WTC11 (cell line): Measurements from ENCODE around the gene ADD1. TPM values are rescaled to one million over a fixed set of nuclear protein-coding genes. Genes with fewer than 3 reads are reported as not detected.

Experiments
- ATAC-seq: fragments of 200-7000 bp; cut with Tn5 transposase; 2 replicates; pipeline ENCODE4 v1.10.0; 2021; ENCODE audit warnings: mild to moderate bottlenecking, moderate library complexity
- CTCF ChIA-PET: fragments of 300-600 bp; sonication (Branson Sonifier 250); formaldehyde crosslinking; loops from one replicate; lab custom pipeline; 2021; ENCODE audit warnings: antibody characterized with exemption; lab: Charles Lee
- POLR2A ChIA-PET: fragments of 350-600 bp; sonication (Branson Sonifier 250); formaldehyde crosslinking; loops from one replicate; lab custom pipeline; 2021; ENCODE audit warnings: antibody characterized with exemption; lab: Charles Lee
- DNase-seq: peaks from one replicate; pipeline ENCODE4 v3.0.0; 2021; ENCODE audit warnings: low spot score
- H3K27ac Mint-ChIP-seq: 2 replicates; pipeline ENCODE4 v1.8.0; 2021; ENCODE audit warnings: mixed read lengths
- H3K27me3 Mint-ChIP-seq: 2 replicates; pipeline ENCODE4 v1.8.0; 2021; ENCODE audit warnings: low read depth, mild to moderate bottlenecking, moderate library complexity, mixed read lengths
- H3K36me3 Mint-ChIP-seq: 2 replicates; pipeline ENCODE4 v1.8.0; 2021; ENCODE audit warnings: mixed read lengths
- H3K4me1 Mint-ChIP-seq: 2 replicates; pipeline ENCODE4 v1.8.0; 2022; ENCODE audit warnings: mixed read lengths
- H3K4me3 Mint-ChIP-seq: 2 replicates; pipeline ENCODE4 v1.8.0; 2021; ENCODE audit warnings: mild to moderate bottlenecking, moderate library complexity, mixed read lengths
- H3K9me3 Mint-ChIP-seq: 2 replicates; pipeline ENCODE4 v1.8.0; 2021; ENCODE audit warnings: mixed read lengths
- CBFB ChIP-seq: sonication (generic); formaldehyde crosslinking; IDR thresholded peaks from 2 replicates; pipeline ENCODE4 v1.8.1; 2022; ENCODE audit warnings: mild to moderate bottlenecking, low read depth, missing genetic modification reagents
- FOXP1 ChIP-seq: sonication (generic); formaldehyde crosslinking; IDR thresholded peaks from 2 replicates; pipeline ENCODE4 v1.8.0; 2022; ENCODE audit warnings: missing genetic modification reagents, mild to moderate bottlenecking, moderate library complexity, borderline replicate concordance
- PREB ChIP-seq: sonication (generic); formaldehyde crosslinking; IDR thresholded peaks from 2 replicates; pipeline ENCODE4 v1.8.1; 2022; ENCODE audit warnings: mild to moderate bottlenecking, missing genetic modification reagents, moderate library complexity, borderline replicate concordance
- SMAD3 ChIP-seq: sonication (generic); formaldehyde crosslinking; IDR thresholded peaks from 2 replicates; pipeline ENCODE4 v1.8.0; 2022; ENCODE audit warnings: missing genetic modification reagents, mild to moderate bottlenecking, borderline replicate concordance
- TEAD1 ChIP-seq: sonication (generic); formaldehyde crosslinking; IDR thresholded peaks from 2 replicates; pipeline ENCODE4 v1.8.0; 2022; ENCODE audit warnings: mild to moderate bottlenecking, missing genetic modification reagents
- TP53 ChIP-seq: sonication (generic); formaldehyde crosslinking; IDR thresholded peaks from 2 replicates; pipeline ENCODE4 v1.8.1; 2023; ENCODE audit warnings: mild to moderate bottlenecking, missing genetic modification reagents
- ZNF138 ChIP-seq: sonication (generic); formaldehyde crosslinking; conservative IDR thresholded peaks from 2 replicates; pipeline ENCODE4 v1.8.1; 2022; ENCODE audit warnings: mild to moderate bottlenecking, moderate library complexity, missing genetic modification reagents
- ZNF219 ChIP-seq: sonication (generic); formaldehyde crosslinking; IDR thresholded peaks from 2 replicates; pipeline ENCODE4 v1.8.0; 2023; ENCODE audit warnings: missing genetic modification reagents, mild to moderate bottlenecking, borderline replicate concordance
- ZNF263 ChIP-seq: sonication (generic); formaldehyde crosslinking; IDR thresholded peaks from 2 replicates; pipeline ENCODE4 v1.8.1; 2022; ENCODE audit warnings: low read depth, mild to moderate bottlenecking, moderate library complexity, missing genetic modification reagents
- ZNF416 ChIP-seq: fragments of 250-450 bp; sonication (Bioruptor Pico); IDR thresholded peaks from 2 replicates; pipeline ENCODE4 v1.9.0; 2021; ENCODE audit warnings: mild to moderate bottlenecking, inconsistent platforms
- ZNF423 ChIP-seq: fragments of 250-450 bp; sonication (Bioruptor Pico); IDR thresholded peaks from 2 replicates; pipeline ENCODE4 v2.1.2; 2022; ENCODE audit warnings: mild to moderate bottlenecking, moderate library complexity
- total RNA-seq: library from RNA; stranded (reverse); gene quantifications from 3 replicates; pipeline ENCODE4 v1.2.3, GENCODE V29; 2021
- TF ChIP-seq, protein P1 (sequence below): fragments of 250-450 bp; sonication (Bioruptor Pico); IDR thresholded peaks from 2 replicates; pipeline ENCODE4 v1.9.0; 2021; ENCODE audit warnings: mild to moderate bottlenecking
- TF ChIP-seq, protein P2 (sequence below): sonication (generic); formaldehyde crosslinking; IDR thresholded peaks from 2 replicates; pipeline ENCODE4 v1.8.1; 2023; ENCODE audit warnings: mild to moderate bottlenecking, missing genetic modification reagents
- TF ChIP-seq, protein P3 (sequence below): sonication (generic); formaldehyde crosslinking; IDR thresholded peaks from 2 replicates; pipeline ENCODE4 v1.8.1; 2023; ENCODE audit warnings: mild to moderate bottlenecking, missing genetic modification reagents, moderate library complexity
- TF ChIP-seq, protein P4 (sequence below): fragments of 250-450 bp; sonication (Bioruptor Pico); IDR thresholded peaks from 2 replicates; pipeline ENCODE4 v1.9.0; 2021; ENCODE audit warnings: mild to moderate bottlenecking
- TF ChIP-seq, protein P5 (sequence below): fragments of 250-450 bp; sonication (Bioruptor Pico); conservative IDR thresholded peaks from 2 replicates; pipeline ENCODE4 v1.9.0; 2021; ENCODE audit warnings: mild to moderate bottlenecking

Gene ADD1
- total RNA-seq, 1 experiment from 2014 or later: 178 TPM

GRCh38 chr4:2831611-2832308 is 11.9 kb upstream of the ADD1 start:
- POLR2A ChIA-PET: no interaction called here
- no peak for DNase-seq
- TF ChIP-seq TEAD1 (CRISPR knock-in tag) (no peak), TP53 (CRISPR knock-in tag) (no peak), ZNF263 (CRISPR knock-in tag) (no peak), CBFB (CRISPR knock-in tag) (no peak), ZNF219 (no peak), PREB (CRISPR knock-in tag) (no peak), ZNF423 (CRISPR knock-in tag) (no peak), ZNF416 (CRISPR knock-in tag) (no peak), FOXP1 (CRISPR knock-in tag) (no peak), SMAD3 (CRISPR knock-in tag) (no peak), ZNF138 (CRISPR knock-in tag) (no peak)
- TF ChIP-seq, protein P1, sequence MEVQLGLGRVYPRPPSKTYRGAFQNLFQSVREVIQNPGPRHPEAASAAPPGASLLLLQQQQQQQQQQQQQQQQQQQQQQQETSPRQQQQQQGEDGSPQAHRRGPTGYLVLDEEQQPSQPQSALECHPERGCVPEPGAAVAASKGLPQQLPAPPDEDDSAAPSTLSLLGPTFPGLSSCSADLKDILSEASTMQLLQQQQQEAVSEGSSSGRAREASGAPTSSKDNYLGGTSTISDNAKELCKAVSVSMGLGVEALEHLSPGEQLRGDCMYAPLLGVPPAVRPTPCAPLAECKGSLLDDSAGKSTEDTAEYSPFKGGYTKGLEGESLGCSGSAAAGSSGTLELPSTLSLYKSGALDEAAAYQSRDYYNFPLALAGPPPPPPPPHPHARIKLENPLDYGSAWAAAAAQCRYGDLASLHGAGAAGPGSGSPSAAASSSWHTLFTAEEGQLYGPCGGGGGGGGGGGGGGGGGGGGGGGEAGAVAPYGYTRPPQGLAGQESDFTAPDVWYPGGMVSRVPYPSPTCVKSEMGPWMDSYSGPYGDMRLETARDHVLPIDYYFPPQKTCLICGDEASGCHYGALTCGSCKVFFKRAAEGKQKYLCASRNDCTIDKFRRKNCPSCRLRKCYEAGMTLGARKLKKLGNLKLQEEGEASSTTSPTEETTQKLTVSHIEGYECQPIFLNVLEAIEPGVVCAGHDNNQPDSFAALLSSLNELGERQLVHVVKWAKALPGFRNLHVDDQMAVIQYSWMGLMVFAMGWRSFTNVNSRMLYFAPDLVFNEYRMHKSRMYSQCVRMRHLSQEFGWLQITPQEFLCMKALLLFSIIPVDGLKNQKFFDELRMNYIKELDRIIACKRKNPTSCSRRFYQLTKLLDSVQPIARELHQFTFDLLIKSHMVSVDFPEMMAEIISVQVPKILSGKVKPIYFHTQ (CRISPR knock-in tag): no peak
- TF ChIP-seq, protein P2, sequence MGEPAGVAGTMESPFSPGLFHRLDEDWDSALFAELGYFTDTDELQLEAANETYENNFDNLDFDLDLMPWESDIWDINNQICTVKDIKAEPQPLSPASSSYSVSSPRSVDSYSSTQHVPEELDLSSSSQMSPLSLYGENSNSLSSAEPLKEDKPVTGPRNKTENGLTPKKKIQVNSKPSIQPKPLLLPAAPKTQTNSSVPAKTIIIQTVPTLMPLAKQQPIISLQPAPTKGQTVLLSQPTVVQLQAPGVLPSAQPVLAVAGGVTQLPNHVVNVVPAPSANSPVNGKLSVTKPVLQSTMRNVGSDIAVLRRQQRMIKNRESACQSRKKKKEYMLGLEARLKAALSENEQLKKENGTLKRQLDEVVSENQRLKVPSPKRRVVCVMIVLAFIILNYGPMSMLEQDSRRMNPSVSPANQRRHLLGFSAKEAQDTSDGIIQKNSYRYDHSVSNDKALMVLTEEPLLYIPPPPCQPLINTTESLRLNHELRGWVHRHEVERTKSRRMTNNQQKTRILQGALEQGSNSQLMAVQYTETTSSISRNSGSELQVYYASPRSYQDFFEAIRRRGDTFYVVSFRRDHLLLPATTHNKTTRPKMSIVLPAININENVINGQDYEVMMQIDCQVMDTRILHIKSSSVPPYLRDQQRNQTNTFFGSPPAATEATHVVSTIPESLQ: no peak
- TF ChIP-seq, protein P3, sequence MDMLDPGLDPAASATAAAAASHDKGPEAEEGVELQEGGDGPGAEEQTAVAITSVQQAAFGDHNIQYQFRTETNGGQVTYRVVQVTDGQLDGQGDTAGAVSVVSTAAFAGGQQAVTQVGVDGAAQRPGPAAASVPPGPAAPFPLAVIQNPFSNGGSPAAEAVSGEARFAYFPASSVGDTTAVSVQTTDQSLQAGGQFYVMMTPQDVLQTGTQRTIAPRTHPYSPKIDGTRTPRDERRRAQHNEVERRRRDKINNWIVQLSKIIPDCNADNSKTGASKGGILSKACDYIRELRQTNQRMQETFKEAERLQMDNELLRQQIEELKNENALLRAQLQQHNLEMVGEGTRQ (CRISPR knock-in tag): no peak
- TF ChIP-seq, protein P4, sequence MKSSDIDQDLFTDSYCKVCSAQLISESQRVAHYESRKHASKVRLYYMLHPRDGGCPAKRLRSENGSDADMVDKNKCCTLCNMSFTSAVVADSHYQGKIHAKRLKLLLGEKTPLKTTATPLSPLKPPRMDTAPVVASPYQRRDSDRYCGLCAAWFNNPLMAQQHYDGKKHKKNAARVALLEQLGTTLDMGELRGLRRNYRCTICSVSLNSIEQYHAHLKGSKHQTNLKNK (CRISPR knock-in tag): no peak
- TF ChIP-seq, protein P5, sequence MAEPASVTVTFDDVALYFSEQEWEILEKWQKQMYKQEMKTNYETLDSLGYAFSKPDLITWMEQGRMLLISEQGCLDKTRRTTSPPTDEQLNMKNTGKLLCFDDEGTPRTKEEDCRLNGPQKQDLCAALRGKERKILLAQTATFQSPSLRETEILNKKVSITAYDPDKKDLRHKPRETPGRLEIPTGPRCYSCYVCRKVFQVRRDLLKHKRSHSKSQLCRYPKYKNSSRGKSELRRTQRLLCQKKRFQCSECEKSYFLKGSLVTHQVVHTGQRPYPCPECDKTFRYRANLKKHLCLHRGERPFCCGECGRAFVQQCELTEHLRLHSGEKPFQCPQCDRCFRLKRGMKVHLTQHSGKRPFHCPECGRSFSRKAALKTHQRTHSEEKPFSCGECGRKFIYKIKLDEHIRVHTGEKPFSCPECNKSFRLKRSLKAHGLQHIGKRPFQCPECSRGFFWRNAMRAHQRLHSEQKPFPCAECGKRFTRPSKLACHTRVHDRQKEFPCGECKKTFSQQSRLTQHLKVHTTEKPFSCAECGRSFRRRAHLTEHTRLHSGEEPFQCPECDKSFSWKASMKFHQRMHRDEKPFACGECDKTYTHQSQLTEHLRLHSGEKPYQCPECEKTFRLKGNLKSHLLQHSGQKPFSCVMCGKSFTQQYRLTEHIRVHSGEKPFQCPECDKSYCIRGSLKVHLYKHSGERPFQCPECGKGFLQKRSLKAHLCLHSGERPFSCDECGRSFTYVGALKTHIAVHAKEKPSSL (CRISPR knock-in tag): no peak

More at GRCh38 chr4:2831611-2832308, 11.9 kb upstream of the ADD1 start:
- Mint-ChIP-seq H3K4me3 (no peak overlapping the region), H3K27me3 (no peaks in the 10 kb centered on the region), H3K36me3 (peaks cover 19% of the 10 kb centered on the region), H3K4me1 (no peaks in the 10 kb centered on the region), H3K27ac (no peak overlapping the region), H3K9me3 (no peaks in the 10 kb centered on the region)
- no peak for ATAC-seq
- CTCF ChIA-PET: no interaction called here
